H7 (cell line): ENCODE measurements around the gene SNX12. TPM values are rescaled to one million over a fixed set of nuclear protein-coding genes. Genes with fewer than 3 reads are reported as not detected.
A peak's percentile ranks its signal among the peaks of the same experiment; 100 is the strongest.

ENCODE experiments used
- DNase-seq: peaks from one replicate; pipeline ENCODE4 v3.0.0; 2012
- H3K27me3 ChIP-seq: 2 replicates; pipeline ENCODE4 v1.6.0; 2011; ENCODE audit warnings: mild to moderate bottlenecking, low read length; ENCODE audit not compliant: control insufficient read depth, insufficient read depth
- H3K36me3 ChIP-seq: replicated peaks from 2 replicates; pipeline ENCODE4 v1.5.1; 2011; ENCODE audit warnings: low read length; ENCODE audit not compliant: control insufficient read depth, insufficient read depth
- H3K4me3 ChIP-seq: 2 replicates; pipeline ENCODE4 v1.5.1; 2011; ENCODE audit warnings: low read depth, mild to moderate bottlenecking, control low read depth, low read length, moderate library complexity; ENCODE audit not compliant: insufficient read depth
- total RNA-seq: library from RNA; depleted of rRNA; stranded (reverse); fragments of >200 nt; shearing (Covaris generic); gene quantifications from 2 replicates; pipeline ENCODE4 v1.2.3, GENCODE V29; 2014

The SNX12 gene
- total RNA-seq, 1 experiment from 2014 or later, result 85.8 TPM

- Histone ChIP-seq H3K36me3 (no peaks in the 10 kb centered on the region; the same call in 1 of the 2 replicates), H3K27me3 (peaks cover 1% of the 10 kb centered on the region; the same call in 1 of the 2 replicates), H3K4me3 (no peak overlapping the region)
- peak; percentile 64 for DNase-seq
Observed at GRCh38 chrX:71099736-71100135, 31.6 kb upstream of the SNX12 start.

DNA sequence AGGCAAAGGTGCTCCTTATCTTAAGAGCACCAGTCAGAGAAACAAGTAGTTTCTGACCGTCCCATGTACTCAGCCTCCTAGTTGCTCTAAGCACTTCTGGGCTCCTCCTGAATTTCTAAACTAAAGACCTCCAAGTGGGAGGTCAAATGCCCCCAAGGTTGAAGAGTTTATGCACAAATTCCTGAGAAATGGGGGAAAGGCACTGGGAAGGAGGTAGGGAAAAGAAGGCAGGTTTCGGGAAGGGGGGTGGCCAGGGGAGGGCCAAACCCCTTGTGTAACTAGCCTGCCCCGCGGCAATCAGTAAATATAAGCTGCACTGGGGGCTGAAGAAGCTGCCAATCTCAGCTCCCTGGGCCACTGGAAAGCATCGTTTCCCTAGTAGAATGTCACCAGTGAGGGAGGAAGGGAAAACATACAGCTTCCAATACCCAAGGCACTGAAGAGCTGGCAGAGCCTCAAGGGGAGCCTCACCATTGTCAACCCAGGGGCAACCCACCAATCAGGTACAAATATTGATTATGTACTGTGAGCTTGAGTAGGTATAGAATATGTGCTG lies 30.9 kb upstream of the SNX12 start:
- peak; percentile 22 for DNase-seq
- Histone ChIP-seq H3K27me3 (peaks cover 1% of the 10 kb centered on the region; the same call in 1 of the 2 replicates), H3K36me3 (no peaks in the 10 kb centered on the region; the same call in 1 of the 2 replicates), H3K4me3 (peak overlapping the region; percentile 19)

DNA sequence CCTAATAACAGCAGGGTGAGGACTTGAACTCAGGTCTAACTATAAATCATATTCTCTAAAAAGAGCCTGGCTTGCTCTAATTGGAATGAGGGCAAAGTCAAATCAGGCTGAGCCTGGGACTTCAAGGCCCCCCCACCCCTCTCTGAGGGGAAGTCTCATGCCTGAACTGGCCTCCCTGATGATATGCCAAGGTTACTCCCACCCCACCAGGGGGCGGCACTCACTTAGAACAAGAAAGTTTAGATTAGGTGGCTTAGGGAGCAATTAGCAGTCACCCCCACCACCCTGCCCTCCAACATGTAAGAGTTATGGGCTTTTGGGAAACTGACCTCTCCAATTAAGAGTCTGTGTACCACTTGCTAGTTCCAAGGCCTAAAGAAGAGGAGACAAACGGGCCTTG lies 30.2 kb upstream of the SNX12 start:
- DNase-seq, result peak; percentile 35
- Histone ChIP-seq H3K27me3 (peaks cover 1% of the 10 kb centered on the region; the same call in 1 of the 2 replicates), H3K4me3 (no peak overlapping the region)

DNA sequence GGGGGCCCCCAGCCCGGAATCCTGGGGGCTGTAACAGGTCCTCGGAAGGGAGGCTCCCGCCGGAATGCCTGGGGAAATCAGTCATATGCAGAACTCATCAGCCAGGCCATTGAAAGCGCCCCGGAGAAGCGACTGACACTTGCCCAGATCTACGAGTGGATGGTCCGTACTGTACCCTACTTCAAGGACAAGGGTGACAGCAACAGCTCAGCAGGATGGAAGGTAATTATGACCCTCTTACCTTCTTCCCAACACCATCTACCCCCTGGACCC lies 28.6 kb upstream of the SNX12 start:
- Histone ChIP-seq H3K36me3 (no peaks in the 10 kb centered on the region; the same call in 1 of the 2 replicates), H3K4me3 (peak overlapping the region; percentile 66), H3K27me3 (peaks cover 1% of the 10 kb centered on the region; the same call in 1 of the 2 replicates)
- no peak for DNase-seq

More for the DNA sequence above, 30.2 kb upstream of the SNX12 start:
- H3K36me3 ChIP-seq, result no peaks in the 10 kb centered on the region; the same call in 1 of the 2 replicates

DNA sequence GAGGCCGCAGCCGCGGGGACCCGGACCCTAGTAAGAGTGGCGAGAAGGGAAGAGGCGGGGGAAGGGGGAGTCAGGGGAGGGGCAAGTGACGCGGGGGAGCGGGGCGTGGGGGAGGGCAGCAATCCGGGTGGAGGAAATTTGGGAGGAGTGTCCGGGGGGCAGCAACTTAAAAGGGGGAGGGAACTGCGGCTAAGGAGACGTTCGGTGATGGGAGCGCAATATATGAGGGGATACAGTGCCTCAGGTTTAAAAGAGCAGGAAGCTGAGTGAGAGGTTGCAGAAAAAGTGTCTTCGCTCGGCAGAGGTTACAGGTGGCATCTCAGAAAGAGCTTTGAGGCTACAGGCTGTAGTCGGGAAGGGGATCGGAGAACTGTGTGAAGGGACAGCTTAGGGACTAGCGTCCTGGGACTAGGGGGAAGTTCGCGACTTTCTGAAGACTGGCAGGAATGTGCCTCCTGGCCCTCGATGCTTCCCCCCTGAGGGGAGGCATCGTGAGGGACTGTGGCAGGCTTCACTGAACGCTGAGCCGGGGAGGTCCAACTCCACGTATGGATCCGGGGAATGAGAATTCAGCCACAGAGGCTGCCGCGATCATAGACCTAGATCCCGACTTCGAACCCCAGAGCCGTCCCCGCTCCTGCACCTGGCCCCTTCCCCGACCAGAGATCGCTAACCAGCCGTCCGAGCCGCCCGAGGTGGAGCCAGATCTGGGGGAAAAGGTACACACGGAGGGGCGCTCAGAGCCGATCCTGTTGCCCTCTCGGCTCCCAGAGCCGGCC lies 28.0 kb upstream of the SNX12 start:
- Histone ChIP-seq H3K36me3 (no peaks in the 10 kb centered on the region), H3K4me3 (peak overlapping the region; percentile 66), H3K27me3 (peaks cover 1% of the 10 kb centered on the region; the same call in 1 of the 2 replicates)
- peak; percentile 87 for DNase-seq

DNA sequence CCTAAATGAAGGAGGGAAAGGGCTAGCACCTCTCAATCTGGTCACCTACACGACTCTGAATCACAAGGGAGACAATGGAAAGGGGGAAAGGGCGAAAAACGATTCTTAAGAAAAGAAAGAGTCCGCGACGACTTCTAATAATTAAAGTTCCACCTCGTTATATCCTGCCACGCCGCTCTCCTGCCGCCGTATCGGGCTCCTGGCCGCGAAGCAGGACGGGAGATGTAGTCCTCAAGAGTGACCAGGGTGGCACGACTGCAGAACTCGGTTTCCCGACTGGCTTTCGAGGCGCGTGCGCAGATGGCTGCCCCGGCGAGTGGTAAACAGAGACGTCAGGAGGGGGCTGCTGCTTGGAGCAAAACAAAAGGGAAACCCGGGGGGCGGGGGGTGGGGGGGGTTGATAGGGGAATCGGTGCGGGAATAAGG lies 27.4 kb upstream of the SNX12 start, which contains the start of gene FOXO4:
FOXO4 (plus strand) TSS at position 297 of the 426 bp plus-strand sequence. CDS start 678 bp downstream, outside the sequence.
- Histone ChIP-seq H3K27me3 (peaks cover 1% of the 10 kb centered on the region; the same call in 1 of the 2 replicates), H3K36me3 (no peaks in the 10 kb centered on the region), H3K4me3 (peak within 1 kb of the TSS; percentile 66)
- no peak for DNase-seq

DNA sequence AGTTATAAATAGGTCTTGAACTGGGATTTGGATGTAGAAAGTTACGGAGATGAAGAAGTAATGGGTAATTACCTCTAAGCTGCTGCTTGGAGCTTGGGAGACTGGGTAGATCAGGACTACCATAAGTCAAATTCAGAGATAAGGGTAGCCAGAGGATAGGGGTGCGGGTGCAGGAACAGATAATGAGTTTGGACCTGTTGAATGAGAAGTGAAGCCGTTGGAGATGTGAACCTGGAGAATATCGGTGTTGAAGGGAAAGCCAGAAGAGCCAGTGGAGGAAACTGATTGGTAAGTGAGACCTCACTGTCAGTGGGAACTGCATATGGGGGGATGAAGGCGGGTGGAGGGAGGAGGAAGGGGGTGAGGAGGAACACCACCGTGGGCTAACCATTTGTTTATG lies 26.9 kb upstream of the SNX12 start:
- peak; percentile 7 for DNase-seq
- Histone ChIP-seq H3K27me3 (peaks cover 1% of the 10 kb centered on the region; the same call in 1 of the 2 replicates), H3K36me3 (no peaks in the 10 kb centered on the region), H3K4me3 (peak overlapping the region; percentile 57)

DNA sequence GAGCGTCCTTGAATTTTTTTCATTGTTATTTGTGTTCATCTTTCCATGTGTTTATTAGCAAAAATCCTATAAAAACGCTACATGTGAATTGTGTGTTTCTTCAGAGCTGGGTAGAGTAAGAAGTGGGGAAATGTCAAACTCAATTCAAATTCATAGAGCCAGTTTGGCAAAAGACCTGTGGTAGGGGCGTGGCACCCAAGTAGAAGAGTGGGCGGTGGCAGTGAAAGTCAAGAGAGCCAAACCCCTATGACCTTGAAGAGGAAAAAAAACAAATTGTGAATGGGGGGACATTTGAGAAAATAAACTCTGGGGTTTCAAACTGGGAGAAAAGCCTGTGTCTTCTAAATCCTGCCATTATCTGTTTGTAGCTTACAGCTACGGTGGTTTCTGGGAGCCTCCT lies 23.1 kb upstream of the SNX12 start:
- no peak for DNase-seq
- Histone ChIP-seq H3K36me3 (no peaks in the 10 kb centered on the region), H3K4me3 (no peak overlapping the region), H3K27me3 (no peaks in the 10 kb centered on the region)

DNA sequence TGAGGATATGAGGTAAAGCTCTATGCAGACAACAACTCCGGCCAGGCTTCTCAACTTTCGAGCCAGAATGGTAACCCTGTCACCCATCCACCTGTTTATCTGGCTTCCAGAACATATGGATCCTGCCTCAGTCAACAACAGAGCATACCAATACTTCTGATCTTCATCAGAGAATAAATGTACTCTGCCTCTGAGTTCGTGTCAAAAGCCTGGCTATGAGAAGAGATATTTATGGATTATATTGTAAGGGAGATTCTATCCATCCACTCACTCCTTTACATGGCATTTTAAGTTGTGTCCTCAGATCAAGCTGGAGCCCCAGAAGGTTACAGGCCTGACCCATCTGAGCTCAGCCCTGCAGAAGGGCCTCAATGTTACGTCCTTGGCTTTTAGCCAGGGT lies 17.8 kb upstream of the SNX12 start:
- no peaks in the 10 kb centered on the region for H3K36me3 ChIP-seq
- no peak for DNase-seq
- H3K4me3 ChIP-seq, result no peak overlapping the region
- no peaks in the 10 kb centered on the region for H3K27me3 ChIP-seq

GRCh38 chrX:71082822-71083221 lies 14.7 kb upstream of the SNX12 start:
- DNase-seq, result no peak
- no peaks in the 10 kb centered on the region for H3K36me3 ChIP-seq
- no peak overlapping the region for H3K4me3 ChIP-seq
- H3K27me3 ChIP-seq, result no peaks in the 10 kb centered on the region

GRCh38 chrX:71082124-71082647 lies 14.1 kb upstream of the SNX12 start:
- H3K36me3 ChIP-seq, result no peaks in the 10 kb centered on the region
- no peaks in the 10 kb centered on the region for H3K27me3 ChIP-seq
- no peak for DNase-seq
- no peak overlapping the region for H3K4me3 ChIP-seq

GRCh38 chrX:71081330-71082123 lies 13.4 kb upstream of the SNX12 start:
- no peaks in the 10 kb centered on the region for H3K36me3 ChIP-seq
- no peak overlapping the region for H3K4me3 ChIP-seq
- DNase-seq, result no peak
- no peaks in the 10 kb centered on the region for H3K27me3 ChIP-seq

DNA sequence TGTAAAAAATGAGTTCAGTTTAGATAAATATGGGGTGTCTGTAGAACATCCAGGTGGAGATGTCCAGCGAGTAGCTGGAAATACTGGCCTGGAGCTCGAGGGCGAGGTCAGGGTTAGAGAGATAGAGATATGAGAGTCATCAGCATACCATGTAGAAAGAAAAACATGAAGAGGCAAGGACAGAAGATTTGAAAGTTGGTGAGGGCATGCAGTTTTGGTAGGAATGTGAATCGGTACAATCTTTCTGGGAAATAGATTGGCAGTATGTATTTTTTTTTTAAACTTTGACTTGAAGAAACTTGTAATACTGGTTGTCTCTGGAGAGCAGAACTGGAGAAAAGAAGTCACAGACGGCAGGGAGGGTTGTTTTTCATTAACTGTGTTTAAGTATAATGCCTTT lies 2.4 kb upstream of the SNX12 start:
- DNase-seq, result no peak
- H3K27me3 ChIP-seq, result no peaks in the 10 kb centered on the region
- no peak overlapping the region for H3K4me3 ChIP-seq
- no peaks in the 10 kb centered on the region for H3K36me3 ChIP-seq

DNA sequence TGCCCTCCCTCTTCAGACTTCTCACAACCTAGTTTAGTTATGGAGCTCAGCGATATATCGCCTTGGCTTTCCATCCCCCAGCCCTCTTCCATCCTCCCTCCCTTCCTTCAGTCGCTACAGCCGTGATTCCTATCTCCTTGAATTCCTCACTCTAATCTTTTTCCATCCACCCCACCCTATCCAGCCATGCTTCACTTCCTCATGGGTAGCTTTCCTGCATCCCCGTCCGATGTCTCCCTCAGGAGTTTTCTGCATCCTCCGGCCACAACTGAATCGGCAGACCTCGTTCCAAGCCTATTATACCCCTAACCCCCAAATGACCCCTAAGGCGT lies 456 bp downstream of the SNX12 start:
- Histone ChIP-seq H3K4me3 (peak overlapping the region; percentile 65), H3K36me3 (no peaks in the 10 kb centered on the region), H3K27me3 (no peaks in the 10 kb centered on the region)
- no peak for DNase-seq
